GM10248 (cell line): ENCODE results near the gene CAMTA2.

Experiments used
- CTCF ChIA-PET: fragments of 300-600 bp; sonication (Branson Sonifier 250); formaldehyde crosslinking; extraction: SDS; loops from one replicate; lab custom pipeline; 2021; ENCODE audit warnings: antibody characterized with exemption; lab: Yijun Ruan, JAX
- POLR2A ChIA-PET: fragments of 350-650 bp; sonication (Branson Sonifier 250); formaldehyde crosslinking; extraction: SDS; loops from one replicate; lab custom pipeline; 2020; ENCODE audit warnings: antibody characterized with exemption; lab: Yijun Ruan, JAX
- DNase-seq: peaks from one replicate; pipeline ENCODE4 v3.0.0; 2012; ENCODE audit errors: extremely low spot score
- CTCF ChIP-seq: IDR thresholded peaks from 2 replicates; pipeline ENCODE4 v1.5.1; 2012; ENCODE audit warnings: mild to moderate bottlenecking, low read depth; ENCODE audit errors: extremely low read depth, missing control alignments, control extremely low read depth

CAMTA2 gene

GRCh38 chr17:4938688-4939545, 48.6 kb downstream of the CAMTA2 start:
- DNase-seq, result no peak
- POLR2A ChIA-PET, result interaction anchor here (0.8 to 1.8 kb wide), 6 partner anchors 10 to 39 kb away, joined by 4 to 25 read pairs (median 7); partner anchors contain the start of genes C17orf107, PFN1 and SPAG7
- TF ChIP-seq CTCF, result no peak
- CTCF ChIA-PET, result interaction anchor here (1.0 to 2.3 kb wide), 6 partner anchors 13 to 49 kb away, joined by 3 to 12 read pairs (median 3); partner anchors contain the start of gene CAMTA2

GRCh38 chr17:4938069-4938491, 49.4 kb downstream of the CAMTA2 start:
- no peak for TF ChIP-seq CTCF
- ChIA-PET CTCF (interaction anchor here (1.4 kb wide), 1 partner anchor 29 kb away, joined by 6 read pairs; no protein-coding TSS in a partner anchor), POLR2A (no interaction called here)

GRCh38 chr17:4937553-4937952, 49.9 kb downstream of the CAMTA2 start:
- CTCF ChIA-PET, result interaction anchor here (1.1 to 1.4 kb wide), 2 partner anchors 11 to 28 kb away, joined by 3 to 6 read pairs; no protein-coding TSS in a partner anchor
- no peak for TF ChIP-seq CTCF
- POLR2A ChIA-PET, result no interaction called here
- no peak for DNase-seq

More at GRCh38 chr17:4938069-4938491, 49.4 kb downstream of the CAMTA2 start:
- DNase-seq, result no peak

- CTCF ChIA-PET, result interaction anchor here (0.8 to 1.1 kb wide), 2 partner anchors 10 to 27 kb away, joined by 3 to 5 read pairs; no protein-coding TSS in a partner anchor
- no peak for TF ChIP-seq CTCF
- DNase-seq, result no peak
- POLR2A ChIA-PET, result no interaction called here
These were observed 51.0 kb downstream of the CAMTA2 start for GRCh38 chr17:4936436-4936835.

- no peak for DNase-seq
- TF ChIP-seq CTCF, result no peak
- ChIA-PET CTCF (no interaction called here), POLR2A (no interaction called here)
These were observed 51.8 kb downstream of the CAMTA2 start for GRCh38 chr17:4935650-4936049.

GRCh38 chr17:4934173-4934979, 53.1 kb downstream of the CAMTA2 start:
- CTCF ChIA-PET, result interaction anchor here (0.7 to 1.4 kb wide), 5 partner anchors 14 to 367 kb away, joined by 3 to 6 read pairs (median 3); no protein-coding TSS in a partner anchor

More at GRCh38 chr17:4934173-4934979, 53.1 kb downstream of the CAMTA2 start:
- POLR2A ChIA-PET, result no interaction called here
- peak; percentile 36 for TF ChIP-seq CTCF
- DNase-seq, result peak; percentile 46
